ENCODE measurements around the gene RAB3C.

The RAB3C gene

GRCh38 chr5:58778888-58779287 is 196.0 kb downstream of the RAB3C start:
- no peak for DNase-seq

GRCh38 chr5:58786035-58786434 is 203.2 kb downstream of the RAB3C start:
- DNase-seq: no peak

- no peak for DNase-seq
Observed at GRCh38 chr5:58786711-58787303, 203.9 kb downstream of the RAB3C start.

- DNase-seq: no peak
Observed at GRCh38 chr5:58787987-58788386, 205.1 kb downstream of the RAB3C start.

- no peak for DNase-seq
Observed at GRCh38 chr5:58793888-58794657, 211.2 kb downstream of the RAB3C start.

- DNase-seq: no peak
Observed at GRCh38 chr5:58794875-58795274, 212.0 kb downstream of the RAB3C start.

- DNase-seq: no peak
Observed at GRCh38 chr5:58795327-58795726, 212.5 kb downstream of the RAB3C start.

GRCh38 chr5:58797021-58797420 is 214.1 kb downstream of the RAB3C start:
- DNase-seq: no peak

GRCh38 chr5:58800356-58800755 is 217.5 kb downstream of the RAB3C start:
- no peak for DNase-seq

- no peak for DNase-seq
Observed at GRCh38 chr5:58800861-58801540, 218.1 kb downstream of the RAB3C start.

GRCh38 chr5:58803056-58803455 is 220.2 kb downstream of the RAB3C start:
- DNase-seq: no peak

GRCh38 chr5:58804291-58804690 is 221.4 kb downstream of the RAB3C start:
- no peak for DNase-seq

- DNase-seq: no peak
Observed at GRCh38 chr5:58810086-58810485, 227.2 kb downstream of the RAB3C start.

- DNase-seq: no peak
Observed at GRCh38 chr5:58813855-58814254, 231.0 kb downstream of the RAB3C start.

GRCh38 chr5:58816181-58816731 is 233.4 kb downstream of the RAB3C start:
- no peak for DNase-seq

GRCh38 chr5:58818465-58818864 is 235.6 kb downstream of the RAB3C start:
- DNase-seq: no peak

- no peak for DNase-seq
Observed at GRCh38 chr5:58825441-58825840, 242.6 kb downstream of the RAB3C start.

GRCh38 chr5:58825899-58826298 is 243.0 kb downstream of the RAB3C start:
- no peak for DNase-seq

GRCh38 chr5:58827463-58827862 is 244.6 kb downstream of the RAB3C start:
- DNase-seq: no peak

GRCh38 chr5:58828258-58828657 is 245.4 kb downstream of the RAB3C start:
- DNase-seq: no peak

- no peak for DNase-seq
Observed at GRCh38 chr5:58834242-58835225, 251.7 kb downstream of the RAB3C start.

GRCh38 chr5:58836351-58836750 is 253.5 kb downstream of the RAB3C start:
- DNase-seq: no peak

- DNase-seq: no peak
Observed at GRCh38 chr5:58838729-58839128, 255.9 kb downstream of the RAB3C start.

Data from activated CD4-positive, alpha-beta T cell treated with anti-CD3 and anti-CD28 coated beads for 4 hours (primary cell).